ENCODE data around the gene FMN2.

Gene FMN2

DNA sequence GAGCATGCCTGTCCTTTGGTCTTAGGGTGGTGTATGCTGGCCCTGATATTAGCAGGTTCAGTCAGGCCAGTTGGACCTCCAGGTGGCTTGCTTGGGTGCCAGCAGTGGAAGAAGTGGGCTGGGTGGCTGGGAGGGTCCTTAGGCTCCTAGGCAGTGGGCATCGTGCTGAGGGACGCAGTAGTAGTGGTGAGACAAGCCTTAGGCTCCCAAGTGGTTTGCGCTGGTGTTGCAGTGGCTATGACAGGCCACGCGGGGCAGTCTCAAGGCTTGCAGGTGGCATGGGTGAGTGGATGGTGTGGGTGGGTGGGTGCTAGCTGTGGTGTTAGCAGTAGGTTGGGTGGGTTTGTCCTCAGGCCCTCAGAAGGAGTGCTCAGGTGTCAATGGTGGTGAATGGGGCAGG, 162.3 kb downstream of the FMN2 start:
- ATAC-seq = no peak
- TF ChIP-seq OSR1 (CRISPR knock-in tag; IDR thresholded peaks at IDR 0.05) (no peak), ZFP3 (CRISPR knock-in tag; IDR thresholded peaks at IDR 0.05) (no peak), GLIS3 (CRISPR knock-in tag; IDR thresholded peaks at IDR 0.05) (no peak), PATZ1 (CRISPR knock-in tag; IDR thresholded peaks at IDR 0.05; ENCODE audit: borderline replicate concordance) (no peak), ZNF8 (CRISPR knock-in tag; IDR thresholded peaks at IDR 0.05) (no peak)

DNA sequence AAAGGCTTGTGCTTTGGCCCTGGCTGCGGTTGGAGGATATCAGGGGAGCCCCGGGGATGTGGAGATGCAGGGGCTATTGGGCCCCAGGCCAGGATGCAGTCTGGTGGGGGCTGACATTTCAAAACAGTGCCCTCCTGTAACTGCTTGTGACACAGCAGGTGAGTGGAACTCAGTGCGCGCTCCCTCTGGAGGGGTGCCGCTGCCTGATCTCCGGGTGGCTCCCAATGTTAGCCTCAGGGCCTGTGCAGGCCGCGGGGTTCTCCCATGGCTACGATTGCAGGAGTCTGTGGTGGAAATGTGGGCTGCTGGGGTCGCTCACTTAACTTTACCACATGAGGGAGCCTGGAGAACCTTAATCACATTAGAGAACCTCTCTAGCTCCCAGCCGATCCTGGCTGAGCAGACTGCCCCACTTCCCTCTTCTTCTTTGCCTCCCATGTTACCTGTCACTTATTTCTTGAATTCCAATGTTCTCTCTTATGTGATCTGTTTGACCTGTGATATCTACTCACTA, 163.2 kb downstream of the FMN2 start:
- ATAC-seq = no peak
- TF ChIP-seq ZNF565 (CRISPR knock-in tag; conservative IDR thresholded peaks at IDR 0.05; ENCODE audit: low read depth) (no peak), CREB5 (CRISPR knock-in tag; IDR thresholded peaks at IDR 0.05; ENCODE audit: low read depth) (no peak), ESRRG (CRISPR knock-in tag; IDR thresholded peaks at IDR 0.05) (no peak), OSR1 (CRISPR knock-in tag; IDR thresholded peaks at IDR 0.05) (no peak), ISL1 (CRISPR knock-in tag; IDR thresholded peaks at IDR 0.05) (no peak), BACH2 (CRISPR knock-in tag; IDR thresholded peaks at IDR 0.05; ENCODE audit: borderline replicate concordance) (no peak), PPARA (CRISPR knock-in tag; IDR thresholded peaks at IDR 0.05; ENCODE audit: borderline replicate concordance) (no peak), RARB (CRISPR knock-in tag; IDR thresholded peaks at IDR 0.05) (no peak), ZC3H10 (CRISPR knock-in tag; IDR thresholded peaks at IDR 0.05) (no peak), CSDC2 (CRISPR knock-in tag; IDR thresholded peaks at IDR 0.05) (no peak)
- TF ChIP-seq, protein P1, sequence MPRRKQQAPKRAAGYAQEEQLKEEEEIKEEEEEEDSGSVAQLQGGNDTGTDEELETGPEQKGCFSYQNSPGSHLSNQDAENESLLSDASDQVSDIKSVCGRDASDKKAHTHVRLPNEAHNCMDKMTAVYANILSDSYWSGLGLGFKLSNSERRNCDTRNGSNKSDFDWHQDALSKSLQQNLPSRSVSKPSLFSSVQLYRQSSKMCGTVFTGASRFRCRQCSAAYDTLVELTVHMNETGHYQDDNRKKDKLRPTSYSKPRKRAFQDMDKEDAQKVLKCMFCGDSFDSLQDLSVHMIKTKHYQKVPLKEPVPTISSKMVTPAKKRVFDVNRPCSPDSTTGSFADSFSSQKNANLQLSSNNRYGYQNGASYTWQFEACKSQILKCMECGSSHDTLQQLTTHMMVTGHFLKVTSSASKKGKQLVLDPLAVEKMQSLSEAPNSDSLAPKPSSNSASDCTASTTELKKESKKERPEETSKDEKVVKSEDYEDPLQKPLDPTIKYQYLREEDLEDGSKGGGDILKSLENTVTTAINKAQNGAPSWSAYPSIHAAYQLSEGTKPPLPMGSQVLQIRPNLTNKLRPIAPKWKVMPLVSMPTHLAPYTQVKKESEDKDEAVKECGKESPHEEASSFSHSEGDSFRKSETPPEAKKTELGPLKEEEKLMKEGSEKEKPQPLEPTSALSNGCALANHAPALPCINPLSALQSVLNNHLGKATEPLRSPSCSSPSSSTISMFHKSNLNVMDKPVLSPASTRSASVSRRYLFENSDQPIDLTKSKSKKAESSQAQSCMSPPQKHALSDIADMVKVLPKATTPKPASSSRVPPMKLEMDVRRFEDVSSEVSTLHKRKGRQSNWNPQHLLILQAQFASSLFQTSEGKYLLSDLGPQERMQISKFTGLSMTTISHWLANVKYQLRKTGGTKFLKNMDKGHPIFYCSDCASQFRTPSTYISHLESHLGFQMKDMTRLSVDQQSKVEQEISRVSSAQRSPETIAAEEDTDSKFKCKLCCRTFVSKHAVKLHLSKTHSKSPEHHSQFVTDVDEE (CRISPR knock-in tag; IDR thresholded peaks at IDR 0.05) = no peak

- no peak for TF ChIP-seq GLIS3 (CRISPR knock-in tag; IDR thresholded peaks at IDR 0.05)
- ATAC-seq = no peak
Observed at GRCh38 chr1:240255922-240256321, 164.2 kb downstream of the FMN2 start.

- no peak for ATAC-seq
- TF ChIP-seq CREB5 (CRISPR knock-in tag; IDR thresholded peaks at IDR 0.05; ENCODE audit: low read depth) (no peak), BACH2 (CRISPR knock-in tag; IDR thresholded peaks at IDR 0.05; ENCODE audit: borderline replicate concordance) (no peak), POU6F1 (CRISPR knock-in tag; IDR thresholded peaks at IDR 0.05; ENCODE audit: borderline replicate concordance, low read depth) (no peak), ZFP3 (CRISPR knock-in tag; IDR thresholded peaks at IDR 0.05) (no peak), ARNTL (CRISPR knock-in tag; IDR thresholded peaks at IDR 0.05; ENCODE audit: borderline replicate concordance, low read depth) (no peak), GLIS3 (CRISPR knock-in tag; IDR thresholded peaks at IDR 0.05) (no peak), RARB (CRISPR knock-in tag; IDR thresholded peaks at IDR 0.05) (no peak), ISL1 (CRISPR knock-in tag; IDR thresholded peaks at IDR 0.05) (no peak), ZNF70 (CRISPR knock-in tag; IDR thresholded peaks at IDR 0.05) (no peak), OSR1 (CRISPR knock-in tag; IDR thresholded peaks at IDR 0.05) (no peak), ZNF565 (CRISPR knock-in tag; conservative IDR thresholded peaks at IDR 0.05; ENCODE audit: low read depth) (no peak), CSDC2 (CRISPR knock-in tag; IDR thresholded peaks at IDR 0.05) (no peak), TOX (CRISPR knock-in tag; IDR thresholded peaks at IDR 0.05; ENCODE audit: borderline replicate concordance) (no peak), ZFP30 (CRISPR knock-in tag; IDR thresholded peaks at IDR 0.05) (no peak), PATZ1 (CRISPR knock-in tag; IDR thresholded peaks at IDR 0.05; ENCODE audit: borderline replicate concordance) (no peak), SNAI2 (CRISPR knock-in tag; IDR thresholded peaks at IDR 0.05) (no peak)
- TF ChIP-seq, protein P1 (CRISPR knock-in tag; IDR thresholded peaks at IDR 0.05) = no peak
Observed at GRCh38 chr1:240256836-240257503, 165.3 kb downstream of the FMN2 start.
